DMS 273 (cell line): ENCODE measurements around the gene DDA1.
A peak's percentile ranks its signal among the peaks of the same experiment; 100 is the strongest.
"Not testable (repeated sequence)": the region's sequence is repeated elsewhere in the genome, so short reads cannot be mapped to it uniquely, and the experiment has no call there.

Experiments
- DNase-seq: peaks from one replicate; lab custom pipeline; 2025; ENCODE audit not compliant: unreplicated experiment; lab: John Stamatoyannopoulos, UW

Gene DDA1

GRCh38 chr19:17309198-17309964, at the start of gene DDA1:
Gene DDA1 (plus strand): TSS chr19:17309563. CDS start chr19:17309655, 92 bp downstream.
- peak; percentile 100 for DNase-seq

- DNase-seq, result no peak
Observed at GRCh38 chr19:17259934-17260333, 49.4 kb upstream of the DDA1 start.

GRCh38 chr19:17260842-17261325, 48.5 kb upstream of the DDA1 start:
- peak; percentile 95 for DNase-seq

DNA sequence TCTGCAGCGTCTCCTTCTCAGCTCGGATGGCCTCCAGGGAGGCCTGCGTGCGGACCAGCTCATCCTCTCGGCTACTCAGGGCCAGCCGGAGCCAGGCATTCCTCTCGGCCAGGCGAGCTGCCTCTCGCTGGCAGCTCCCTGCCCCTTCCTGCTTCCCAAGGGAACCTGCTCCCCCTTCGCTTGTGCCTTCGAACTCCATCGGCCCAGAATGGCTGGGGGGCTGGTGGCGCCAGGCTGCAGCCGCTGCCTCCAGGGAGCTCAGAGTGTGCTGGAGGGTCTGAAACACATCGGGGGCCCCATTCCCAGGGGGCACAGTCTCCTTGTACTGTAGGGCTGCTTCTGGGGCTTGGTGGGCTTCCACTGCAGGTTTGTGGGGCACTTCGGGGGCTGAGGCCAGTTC, 46.8 kb upstream of the DDA1 start:
- no peak for DNase-seq

GRCh38 chr19:17263712-17264640, 45.4 kb upstream of the DDA1 start:
- DNase-seq, result no peak

- DNase-seq, result no peak
Observed at GRCh38 chr19:17264641-17264979, 44.8 kb upstream of the DDA1 start, which contains the start of gene USHBP1. Gene USHBP1 (minus strand): TSS chr19:17264745. CDS start chr19:17264299, 446 bp downstream.

DNA sequence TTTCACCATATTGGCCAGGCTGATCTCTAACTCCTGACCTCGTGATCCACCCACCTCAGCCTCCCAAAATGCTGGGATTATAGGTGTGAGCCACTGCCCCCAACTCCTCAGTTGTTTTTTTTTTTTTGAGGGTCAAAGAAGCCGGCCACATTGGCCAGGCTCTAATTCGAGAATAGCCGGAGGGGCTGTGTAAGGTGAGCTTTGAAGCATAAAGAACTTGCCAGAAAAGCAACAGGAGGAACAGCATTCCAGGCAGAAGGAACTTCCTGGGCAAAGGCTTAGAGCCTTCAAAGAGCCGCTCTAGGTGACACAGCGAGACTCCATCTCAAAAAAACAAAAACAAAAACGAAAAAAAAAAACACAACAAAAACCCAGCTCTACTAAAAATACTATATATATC, 43.3 kb upstream of the DDA1 start:
- DNase-seq, result no peak

DNA sequence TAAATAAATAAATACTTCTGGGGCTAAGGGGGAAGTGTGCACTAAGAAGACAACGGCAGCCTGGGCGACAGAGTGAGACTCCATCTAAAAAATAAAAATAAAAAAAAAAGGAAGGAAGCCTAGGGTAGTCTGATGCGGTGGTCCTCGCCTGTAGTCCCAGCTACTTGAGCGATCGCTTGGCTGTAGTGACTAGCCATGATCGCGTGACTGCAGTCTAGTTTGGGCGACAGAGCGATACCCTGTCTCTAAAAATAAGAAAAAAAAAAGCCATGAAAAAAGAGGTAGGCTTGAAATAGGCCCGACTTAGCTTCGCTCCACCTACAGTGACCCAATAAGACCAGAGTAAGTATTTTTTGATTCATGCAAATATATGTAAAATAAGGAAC, 42.8 kb upstream of the DDA1 start:
- no peak for DNase-seq

DNA sequence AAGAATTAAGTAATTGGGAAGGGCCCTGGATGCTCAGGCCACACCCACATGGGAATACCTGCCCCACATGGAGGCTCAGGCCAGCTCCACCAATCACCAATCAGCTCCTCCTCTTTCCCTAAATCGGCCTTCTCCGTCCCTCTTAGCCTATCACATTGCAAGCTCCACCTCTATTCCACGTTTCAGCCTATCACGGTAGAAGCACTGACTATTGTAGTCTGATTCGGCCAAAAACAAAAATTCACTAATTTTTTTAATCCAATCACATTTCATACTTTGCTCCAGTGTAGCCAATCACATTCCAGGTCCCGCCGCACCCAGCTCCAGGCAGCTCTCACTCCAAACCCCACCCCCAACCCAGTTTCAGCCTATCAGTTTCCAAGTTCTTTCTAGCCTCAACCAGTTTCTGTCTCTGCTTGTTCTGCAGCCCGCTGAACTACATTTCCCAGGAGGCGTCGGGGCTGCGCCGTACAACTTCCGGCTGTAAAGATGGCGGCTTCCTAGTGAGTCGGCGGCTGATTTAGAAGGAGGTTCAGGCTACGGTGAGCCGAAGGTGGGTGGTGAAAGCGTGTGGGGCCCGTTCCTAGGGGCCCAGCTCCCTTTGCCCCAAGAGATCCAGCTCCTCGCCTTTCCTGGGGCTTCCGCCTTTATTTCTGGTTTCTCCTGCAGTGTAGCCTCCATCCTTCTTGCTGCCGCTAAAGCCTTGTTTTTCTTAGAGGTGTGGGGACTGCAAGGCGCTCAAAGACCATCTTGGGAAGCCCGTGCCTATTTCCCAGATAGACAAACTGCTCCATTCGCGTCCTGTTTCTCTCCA, 42.2 kb upstream of the DDA1 start, which contains the start of gene BABAM1:
Gene BABAM1, plus strand, starts transcription at position 469 of the 814 bp plus-strand sequence. CDS start 1,364 bp downstream, outside the sequence.
- DNase-seq, result peak; percentile 99

GRCh38 chr19:17268754-17269153, 40.6 kb upstream of the DDA1 start:
- no peak for DNase-seq

DNA sequence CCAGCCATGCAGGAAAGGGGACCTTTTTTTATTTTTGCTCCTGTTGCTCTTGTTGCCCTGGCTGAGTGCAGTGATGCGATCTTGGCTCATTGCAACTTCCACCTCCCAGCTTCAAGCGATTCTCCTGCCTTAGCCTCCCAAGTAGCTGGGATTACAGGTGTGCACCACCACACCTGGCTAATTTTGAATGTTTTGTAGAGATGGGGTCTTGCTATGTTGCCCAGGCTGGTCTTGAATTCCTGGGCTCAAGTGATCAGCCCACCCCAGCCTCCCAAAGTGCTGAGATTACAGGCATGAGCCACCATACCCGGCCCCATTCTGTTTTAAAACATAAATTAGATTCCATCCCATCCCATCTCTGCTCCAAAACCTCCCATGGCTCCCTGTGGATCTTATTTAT, 34.5 kb upstream of the DDA1 start:
- not testable (repeated sequence) for DNase-seq

DNA sequence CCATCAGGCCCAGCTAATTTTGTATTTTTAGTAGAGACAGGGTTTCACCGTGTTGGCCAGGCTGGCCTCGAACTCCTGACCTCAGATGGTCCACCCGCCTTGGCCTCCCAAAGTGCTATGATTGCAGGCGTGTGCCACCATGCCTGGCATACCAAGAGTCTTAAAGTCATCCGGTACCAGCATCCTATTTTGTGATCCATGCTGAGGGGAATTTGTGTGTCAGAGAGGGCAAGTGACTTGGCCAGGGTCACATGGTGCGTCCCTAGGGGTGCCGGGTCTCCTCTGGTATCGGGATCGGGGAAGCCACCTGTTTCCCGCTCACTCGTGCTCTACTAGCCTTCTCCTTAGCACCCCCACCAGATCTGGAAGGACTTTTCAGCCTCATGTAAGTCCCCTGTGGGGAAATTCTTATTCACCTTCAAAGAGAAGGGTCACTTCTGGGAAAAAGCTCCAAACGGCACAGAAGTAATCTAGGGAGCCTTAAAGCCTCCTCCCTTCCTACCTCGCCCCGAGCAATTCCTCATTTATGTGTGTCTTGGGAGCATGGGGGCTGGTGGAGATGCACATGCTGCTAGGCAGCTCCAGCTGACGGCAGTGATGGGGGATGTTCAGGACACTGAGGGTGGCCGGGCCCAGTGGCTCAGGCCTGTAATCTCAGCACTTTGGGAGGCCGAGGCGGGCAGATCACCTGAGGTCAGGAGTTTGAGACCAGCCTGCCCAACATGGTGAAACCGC, 33.8 kb upstream of the DDA1 start:
- no peak for DNase-seq

DNA sequence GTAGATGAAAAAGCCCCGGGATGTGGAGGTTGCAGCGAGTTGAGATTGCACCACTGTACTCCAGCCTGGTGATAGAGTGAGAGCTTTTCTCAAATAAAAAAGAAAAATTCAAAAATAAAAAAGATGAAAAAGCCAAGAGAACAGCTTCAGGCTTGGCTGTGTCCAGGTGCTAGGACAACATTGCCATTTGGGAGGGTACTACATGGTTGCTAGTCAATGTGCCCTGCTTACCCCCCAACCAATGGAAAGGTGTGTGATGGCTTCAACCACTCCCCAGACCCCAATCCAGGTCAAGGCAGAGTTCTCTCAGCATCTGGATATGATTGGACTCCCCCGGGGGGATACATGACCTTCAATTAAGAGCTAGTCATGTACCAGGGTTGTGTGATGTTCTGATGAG, 29.9 kb upstream of the DDA1 start:
- no peak for DNase-seq

DNA sequence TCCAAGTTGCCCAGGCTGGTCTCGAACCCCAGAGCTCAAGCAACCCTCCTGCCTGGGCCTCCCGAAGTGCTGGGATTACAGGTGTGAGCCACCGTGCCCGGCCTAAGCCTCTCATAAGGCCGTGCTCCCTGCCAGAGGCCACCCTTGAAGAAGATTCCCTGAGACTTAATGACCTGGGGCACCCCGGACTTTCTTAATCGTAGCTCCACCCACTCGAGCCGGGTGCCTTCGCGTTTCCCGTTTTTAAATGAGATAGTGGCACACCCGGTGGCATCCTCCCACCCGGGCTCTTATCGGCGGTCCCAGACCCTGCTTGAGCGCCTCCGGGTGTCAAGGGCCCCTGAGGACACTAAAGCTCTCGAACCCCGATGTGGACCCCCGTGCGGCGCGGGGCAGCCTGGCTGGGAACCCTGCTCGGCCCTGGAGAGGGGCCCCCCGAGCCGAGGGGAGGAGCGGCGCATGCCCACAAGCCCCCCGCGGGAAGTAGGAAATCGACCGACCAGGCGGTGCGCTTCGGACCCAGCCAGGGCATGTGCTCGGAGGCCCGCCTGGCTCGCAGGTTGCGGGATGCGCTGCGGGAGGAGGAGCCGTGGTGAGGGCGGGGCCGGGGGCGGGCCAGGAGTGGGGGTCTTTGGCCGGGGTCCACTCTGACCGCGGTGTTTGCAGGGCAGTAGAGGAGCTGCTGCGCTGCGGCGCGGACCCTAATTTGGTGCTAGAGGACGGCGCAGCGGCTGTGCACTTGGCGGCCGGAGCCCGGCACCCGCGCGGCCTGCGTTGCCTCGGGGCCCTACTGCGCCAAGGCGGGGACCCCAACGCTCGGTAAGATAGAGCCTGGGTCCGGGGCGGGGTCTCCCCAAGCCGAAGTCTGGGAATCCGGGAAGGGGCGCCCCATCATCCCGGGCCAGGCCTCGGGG, 27.7 kb upstream of the DDA1 start, which contains the start of gene ANKLE1:
Gene ANKLE1, plus strand, starts transcription at position 511 of the 914 bp plus-strand sequence. Its CDS starts 20 bp downstream, at position 531.
- DNase-seq, result peak; percentile 77

DNA sequence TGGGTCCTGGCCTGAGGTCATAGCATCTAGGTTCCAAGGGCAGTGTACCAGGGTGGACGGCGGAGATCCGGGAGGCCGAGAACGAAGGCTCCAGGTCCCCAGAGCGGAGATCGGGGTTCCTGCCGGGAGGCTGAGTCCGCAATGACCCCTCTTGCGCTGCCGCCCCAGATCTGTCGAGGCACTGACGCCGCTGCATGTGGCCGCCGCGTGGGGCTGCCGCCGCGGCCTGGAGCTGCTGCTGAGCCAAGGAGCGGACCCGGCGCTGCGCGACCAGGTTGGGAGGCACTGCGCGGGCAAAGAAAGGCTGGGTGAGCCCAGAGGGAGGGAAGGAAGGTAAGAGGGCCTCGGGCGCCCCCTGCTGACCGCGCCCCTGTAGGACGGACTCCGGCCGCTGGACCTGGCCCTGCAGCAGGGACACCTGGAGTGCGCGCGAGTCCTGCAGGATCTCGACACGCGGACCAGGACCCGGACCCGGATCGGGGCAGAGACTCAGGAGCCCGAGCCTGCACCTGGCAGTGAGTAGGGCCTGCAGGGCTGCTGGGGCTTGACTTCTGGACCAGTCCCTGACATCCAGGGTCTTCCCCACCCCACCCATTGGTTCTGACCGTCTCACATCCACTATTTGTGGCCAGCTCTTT, 26.8 kb upstream of the DDA1 start:
- peak; percentile 95 for DNase-seq

GRCh38 chr19:17283504-17283996, 25.8 kb upstream of the DDA1 start:
- no peak for DNase-seq

- DNase-seq, result no peak
Observed at GRCh38 chr19:17285415-17286135, 23.8 kb upstream of the DDA1 start.

DNA sequence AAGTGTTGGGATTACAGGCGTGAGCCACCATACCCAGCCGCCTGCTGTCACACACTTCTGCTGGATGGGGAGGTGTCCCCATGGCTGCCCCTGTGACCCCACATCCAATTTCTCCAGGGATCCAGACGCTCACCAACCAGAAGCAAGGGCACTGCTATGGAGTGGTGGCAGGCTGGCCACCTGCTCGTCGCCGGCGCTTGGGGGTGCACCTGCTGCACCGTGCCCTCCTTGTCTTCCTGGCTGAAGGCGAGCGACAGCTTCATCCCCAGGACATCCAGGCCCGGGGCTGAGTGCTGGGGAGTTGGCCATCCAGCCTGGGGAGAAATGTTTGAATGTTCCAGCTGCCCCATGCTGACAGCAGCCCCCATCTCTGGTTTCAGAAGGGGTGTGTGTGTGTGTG, 23.1 kb upstream of the DDA1 start:
- no peak for DNase-seq
